Parathyroid adenoma (tissue), 2 donors: ENCODE results near the gene TSPOAP1.

ENCODE experiments used
- H2AFZ ChIP-seq: fragments of 300-600 bp; sonication (generic); one replicate; pipeline ENCODE4 v1.7.0; 2017; ENCODE audit warnings: antibody characterized with exemption, mild to moderate bottlenecking
- H3K27ac ChIP-seq: fragments of 300-600 bp; sonication (generic); one replicate; pipeline ENCODE4 v1.7.0; 2017
- H3K27me3 ChIP-seq: fragments of 300-600 bp; sonication (generic); one replicate; pipeline ENCODE4 v1.7.0; 2017; ENCODE audit warnings: low read length; ENCODE audit not compliant: control insufficient read depth, insufficient read depth
- H3K36me3 ChIP-seq: fragments of 300-600 bp; sonication (generic); one replicate; pipeline ENCODE4 v1.7.0; 2017; ENCODE audit warnings: low read length; ENCODE audit not compliant: control insufficient read depth, insufficient read depth
- H3K4me1 ChIP-seq: fragments of 300-600 bp; sonication (generic); one replicate; pipeline ENCODE4 v1.7.0; 2017; ENCODE audit warnings: control low read depth
- H3K4me2 ChIP-seq: fragments of 300-600 bp; sonication (generic); one replicate; pipeline ENCODE4 v1.7.0; 2017; ENCODE audit warnings: low read length
- H3K4me3 ChIP-seq: fragments of 300-600 bp; sonication (generic); one replicate; pipeline ENCODE4 v1.7.0; 2017; ENCODE audit warnings: low read depth, low read length
- H3K79me2 ChIP-seq: fragments of 300-600 bp; sonication (generic); one replicate; pipeline ENCODE4 v1.7.0; 2017; ENCODE audit warnings: control low read depth
- H3K9ac ChIP-seq: fragments of 300-600 bp; sonication (generic); one replicate; pipeline ENCODE4 v1.7.0; 2017; ENCODE audit warnings: mild to moderate bottlenecking
- H3K9me3 ChIP-seq: fragments of 300-600 bp; sonication (generic); one replicate; pipeline ENCODE4 v1.7.0; 2017; ENCODE audit warnings: low read length; ENCODE audit not compliant: control insufficient read depth
- TF ChIP-seq, protein P1 (sequence below): fragments of 300-600 bp; sonication (generic); IDR thresholded peaks from one replicate; pipeline ENCODE4 v1.7.0; 2017; ENCODE audit warnings: antibody characterized with exemption, mild to moderate bottlenecking
- donor health status: primary hyperparathyroidism.

Gene TSPOAP1

DNA sequence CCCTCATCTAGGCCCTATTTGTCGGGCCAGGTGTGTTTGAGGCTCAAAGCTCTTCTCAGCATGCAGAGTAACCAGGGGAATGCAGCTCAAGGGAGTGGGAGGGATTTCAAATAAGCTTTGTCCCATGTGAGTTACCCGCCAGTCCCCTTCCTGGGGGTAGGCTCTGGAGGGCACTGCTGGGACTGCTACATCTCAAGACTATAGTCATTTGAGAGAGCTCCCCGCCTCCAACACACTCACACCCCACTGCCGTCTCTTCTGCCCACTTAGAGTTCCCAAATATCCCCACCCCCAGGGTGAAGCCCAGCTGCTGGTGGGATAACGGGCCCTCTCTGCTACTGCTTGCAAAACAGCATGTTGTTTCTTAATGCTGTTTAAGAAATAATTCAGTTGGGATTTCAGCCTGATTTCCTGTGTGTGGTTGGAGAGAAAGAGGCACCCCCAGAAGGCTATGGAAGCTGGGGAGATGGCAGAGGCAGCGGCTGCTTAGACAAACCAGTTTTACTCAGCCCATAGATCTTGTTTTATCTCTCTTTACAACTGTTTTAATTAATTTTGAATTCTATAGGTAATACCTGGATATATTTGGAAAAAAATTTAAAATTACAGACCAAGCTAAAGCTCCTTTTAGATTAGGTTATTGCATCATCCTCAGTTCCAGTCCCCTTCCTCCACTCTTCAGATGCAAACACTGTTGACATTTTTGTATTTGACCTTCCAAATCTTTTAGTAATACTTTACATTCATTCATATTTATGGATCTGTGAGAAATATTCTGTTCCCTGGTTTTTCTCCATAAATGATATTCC, 43.8 kb downstream of the TSPOAP1 start:
- no peak overlapping the region for H3K27ac ChIP-seq
- no peak overlapping the region for H3K4me3 ChIP-seq

DNA sequence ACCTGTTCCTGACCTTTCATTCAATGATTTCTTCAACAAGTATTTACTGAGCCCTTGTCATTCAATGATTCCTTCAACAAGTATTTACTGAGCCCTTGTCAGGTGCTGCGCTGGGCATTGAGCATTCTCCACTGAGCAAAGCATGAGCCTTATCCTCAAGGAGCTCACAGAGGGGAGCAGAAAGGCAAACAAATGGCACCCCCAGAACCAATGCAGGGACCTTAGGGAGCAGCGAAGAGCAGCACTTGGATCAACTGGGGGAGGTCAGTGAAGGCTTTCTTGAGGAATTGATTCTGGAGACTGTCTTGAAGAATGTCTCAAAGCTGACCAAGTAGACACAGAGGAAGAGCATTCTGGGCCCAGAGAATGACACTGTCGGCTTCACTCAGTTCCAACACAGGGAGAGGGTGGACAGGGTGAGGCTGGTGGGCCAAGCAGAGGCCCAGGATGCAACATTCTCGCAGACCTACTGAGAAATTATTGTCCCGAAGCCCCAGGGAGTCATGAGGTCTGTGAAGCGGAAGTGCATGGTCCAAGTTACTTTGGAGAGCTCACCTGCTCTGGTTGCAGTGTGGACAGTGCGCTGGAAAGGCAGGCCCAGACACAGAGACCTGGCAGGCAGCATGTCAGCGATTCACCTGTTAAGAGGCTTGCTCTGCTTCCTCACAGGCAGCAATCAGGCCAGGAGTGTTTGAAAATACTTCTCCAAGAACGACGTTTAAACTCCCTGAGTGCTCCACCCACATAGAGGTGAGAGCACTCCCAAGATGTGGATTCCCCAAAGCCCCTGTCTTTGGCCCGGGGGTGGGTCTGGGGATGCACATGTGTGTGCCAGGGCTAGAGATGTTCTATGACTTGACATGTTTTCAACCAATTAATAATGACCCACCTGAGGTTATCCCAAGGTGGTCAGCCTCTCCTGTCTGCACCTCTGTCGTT, 44.7 kb downstream of the TSPOAP1 start:
- TF ChIP-seq, protein P1, sequence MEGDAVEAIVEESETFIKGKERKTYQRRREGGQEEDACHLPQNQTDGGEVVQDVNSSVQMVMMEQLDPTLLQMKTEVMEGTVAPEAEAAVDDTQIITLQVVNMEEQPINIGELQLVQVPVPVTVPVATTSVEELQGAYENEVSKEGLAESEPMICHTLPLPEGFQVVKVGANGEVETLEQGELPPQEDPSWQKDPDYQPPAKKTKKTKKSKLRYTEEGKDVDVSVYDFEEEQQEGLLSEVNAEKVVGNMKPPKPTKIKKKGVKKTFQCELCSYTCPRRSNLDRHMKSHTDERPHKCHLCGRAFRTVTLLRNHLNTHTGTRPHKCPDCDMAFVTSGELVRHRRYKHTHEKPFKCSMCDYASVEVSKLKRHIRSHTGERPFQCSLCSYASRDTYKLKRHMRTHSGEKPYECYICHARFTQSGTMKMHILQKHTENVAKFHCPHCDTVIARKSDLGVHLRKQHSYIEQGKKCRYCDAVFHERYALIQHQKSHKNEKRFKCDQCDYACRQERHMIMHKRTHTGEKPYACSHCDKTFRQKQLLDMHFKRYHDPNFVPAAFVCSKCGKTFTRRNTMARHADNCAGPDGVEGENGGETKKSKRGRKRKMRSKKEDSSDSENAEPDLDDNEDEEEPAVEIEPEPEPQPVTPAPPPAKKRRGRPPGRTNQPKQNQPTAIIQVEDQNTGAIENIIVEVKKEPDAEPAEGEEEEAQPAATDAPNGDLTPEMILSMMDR = no peak
- H3K4me3 ChIP-seq = no peak overlapping the region

More for the DNA sequence above, 43.8 kb downstream of the TSPOAP1 start:
- no peaks in the 10 kb centered on the region for H3K9me3 ChIP-seq
- peaks cover 3% of the 10 kb centered on the region for H3K4me1 ChIP-seq
- TF ChIP-seq, protein P1 = no peak
- no peaks in the 10 kb centered on the region for H3K36me3 ChIP-seq
- no peak overlapping the region for H2AFZ ChIP-seq
- H3K79me2 ChIP-seq = no peaks in the 10 kb centered on the region
- H3K9ac ChIP-seq = no peak overlapping the region
- H3K27me3 ChIP-seq = no peaks in the 10 kb centered on the region
- H3K4me2 ChIP-seq = no peak overlapping the region

DNA sequence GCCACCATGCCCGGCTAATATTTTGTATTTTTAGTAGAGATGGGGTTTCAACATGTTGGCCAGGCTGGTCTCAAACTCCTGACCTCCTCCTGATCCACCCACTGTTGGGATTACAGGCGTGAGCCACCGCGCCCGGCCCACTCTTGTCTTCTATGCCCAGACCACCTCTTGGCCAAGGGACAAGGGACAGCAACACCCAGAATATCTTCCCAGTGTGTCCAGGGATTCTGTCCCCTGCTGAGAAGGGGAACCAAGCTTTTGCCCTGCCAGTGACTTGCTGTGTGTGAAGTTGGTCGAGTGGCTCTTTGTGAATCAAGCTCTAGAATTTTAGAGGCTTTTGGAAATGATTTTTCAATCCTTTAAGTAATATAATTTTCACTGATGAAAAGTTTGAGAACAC, 46.2 kb downstream of the TSPOAP1 start:
- no peak overlapping the region for H3K9ac ChIP-seq
- no peak overlapping the region for H3K4me3 ChIP-seq
- TF ChIP-seq, protein P1 = no peak
- H3K27ac ChIP-seq = no peak overlapping the region
- H3K4me1 ChIP-seq = no peaks in the 10 kb centered on the region
- H3K9me3 ChIP-seq = no peaks in the 10 kb centered on the region
- H3K27me3 ChIP-seq = no peaks in the 10 kb centered on the region
- H2AFZ ChIP-seq = no peak overlapping the region
- H3K79me2 ChIP-seq = no peaks in the 10 kb centered on the region
- no peak overlapping the region for H3K4me2 ChIP-seq
- no peaks in the 10 kb centered on the region for H3K36me3 ChIP-seq

More for the DNA sequence above, 44.7 kb downstream of the TSPOAP1 start:
- Histone ChIP-seq H3K9me3 (no peaks in the 10 kb centered on the region), H3K79me2 (no peaks in the 10 kb centered on the region), H3K27me3 (no peaks in the 10 kb centered on the region), H2AFZ (no peak overlapping the region), H3K4me2 (no peak overlapping the region), H3K4me1 (no peaks in the 10 kb centered on the region), H3K9ac (no peak overlapping the region), H3K27ac (no peak overlapping the region), H3K36me3 (no peaks in the 10 kb centered on the region)

DNA sequence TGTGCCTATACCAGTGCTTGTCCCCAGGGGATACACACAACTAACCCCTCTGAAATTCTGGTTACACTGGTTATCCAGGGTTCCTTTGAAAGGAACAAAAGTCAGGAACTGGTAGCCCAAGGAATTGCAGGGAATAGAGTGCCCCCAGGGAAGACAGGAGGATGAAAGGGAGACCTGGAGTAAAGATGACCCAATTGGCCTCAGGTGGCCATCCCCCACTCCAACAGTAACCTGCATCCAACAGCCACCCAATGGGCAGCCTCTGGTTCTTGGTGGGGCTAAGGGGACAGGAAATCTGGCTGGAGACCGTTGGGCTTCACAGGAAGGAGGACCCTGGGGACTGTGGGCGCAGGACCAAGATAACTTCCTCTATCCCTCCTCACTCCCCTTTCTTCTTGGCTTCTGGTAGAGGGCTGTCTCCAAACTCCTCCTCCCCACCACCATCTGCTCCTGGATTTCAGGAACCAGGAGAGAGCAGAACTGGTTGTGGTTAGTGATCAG, 47.0 kb downstream of the TSPOAP1 start:
- no peaks in the 10 kb centered on the region for H3K36me3 ChIP-seq
- H3K9ac ChIP-seq = no peak overlapping the region
- H2AFZ ChIP-seq = no peak overlapping the region

More for the DNA sequence above, 47.0 kb downstream of the TSPOAP1 start:
- Histone ChIP-seq H3K27ac (no peak overlapping the region), H3K4me1 (no peaks in the 10 kb centered on the region), H3K27me3 (no peaks in the 10 kb centered on the region), H3K4me3 (no peak overlapping the region), H3K4me2 (no peak overlapping the region), H3K79me2 (no peaks in the 10 kb centered on the region), H3K9me3 (no peaks in the 10 kb centered on the region)
- TF ChIP-seq, protein P1 = no peak
